CD8-positive, alpha-beta memory T cell (primary cell): Measurements from ENCODE around the gene SHB. TPM values are rescaled to one million over a fixed set of nuclear protein-coding genes. Genes with fewer than 3 reads are reported as not detected.

Experiments used
- CTCF ChIA-PET: fragments of 350-600 bp; sonication (Branson Sonifier 250); formaldehyde crosslinking; loops from one replicate; lab custom pipeline; 2021; ENCODE audit warnings: antibody characterized with exemption; lab: Charles Lee
- POLR2A ChIA-PET: fragments of 350-600 bp; sonication (Branson Sonifier 250); formaldehyde crosslinking; loops from one replicate; lab custom pipeline; 2021; ENCODE audit warnings: antibody characterized with exemption; lab: Charles Lee
- DNase-seq, 5 donors: peaks; one replicate each; pipeline versions ENCODE4 v3.0.0 to v3.0.0-alpha.2; 2020 to 2022; ENCODE audit warnings: mixed read lengths in 1 of 5
- H3K27ac ChIP-seq: one replicate; pipeline ENCODE4 v1.7.0; 2013; ENCODE audit warnings: low read depth, mild to moderate bottlenecking, low read length, moderate library complexity
- H3K27me3 ChIP-seq: 2 replicates; pipeline ENCODE4 v1.7.0; 2013; ENCODE audit warnings: low read length, mild to moderate bottlenecking; ENCODE audit not compliant: insufficient read depth, poor library complexity, severe bottlenecking
- H3K36me3 ChIP-seq: 2 replicates; pipeline ENCODE4 v1.7.0; 2013; ENCODE audit warnings: mild to moderate bottlenecking, low read length, moderate library complexity; ENCODE audit not compliant: insufficient read depth
- H3K4me1 ChIP-seq: 2 replicates; pipeline ENCODE4 v1.7.0; 2013; ENCODE audit warnings: mild to moderate bottlenecking, low read length, moderate library complexity; ENCODE audit not compliant: insufficient read depth
- H3K4me3 ChIP-seq: 2 replicates; pipeline ENCODE4 v1.7.0; 2013; ENCODE audit warnings: mild to moderate bottlenecking, low read length
- H3K9me3 ChIP-seq: 2 replicates; pipeline ENCODE4 v1.7.0; 2013; ENCODE audit warnings: mild to moderate bottlenecking, low read length
- H3K27ac Mint-ChIP-seq, 8 donors: one replicate each; pipeline ENCODE4 v1.8.0; 2020 to 2021; ENCODE audit warnings: mixed read lengths in 8 of 8, mild to moderate bottlenecking in 6 of 8, inconsistent platforms in 3 of 8, moderate library complexity in 3 of 8
- H3K27me3 Mint-ChIP-seq, 2 donors: one replicate each; pipeline ENCODE4 v1.8.0; 2020 to 2021; ENCODE audit warnings: mixed read lengths in 2 of 2, mild to moderate bottlenecking in 1 of 2, moderate library complexity in 1 of 2
- H3K36me3 Mint-ChIP-seq, 3 donors: one replicate each; pipeline ENCODE4 v1.8.0; 2020 to 2021; ENCODE audit warnings: mixed read lengths in 3 of 3, inconsistent platforms in 1 of 3, mild to moderate bottlenecking in 1 of 3
- H3K4me1 Mint-ChIP-seq, 3 donors: one replicate each; pipeline ENCODE4 v1.8.0; 2020 to 2021; ENCODE audit warnings: mixed read lengths in 3 of 3, inconsistent platforms in 1 of 3, mild to moderate bottlenecking in 1 of 3
- H3K4me3 Mint-ChIP-seq, 7 donors: one replicate each; pipeline ENCODE4 v1.8.0; 2020 to 2021; ENCODE audit warnings: mixed read lengths in 7 of 7, mild to moderate bottlenecking in 6 of 7, moderate library complexity in 4 of 7, inconsistent platforms in 2 of 7
- H3K9me3 Mint-ChIP-seq, 5 donors: one replicate each; pipeline ENCODE4 v1.8.0; 2020 to 2022; ENCODE audit warnings: mixed read lengths in 5 of 5, mild to moderate bottlenecking in 3 of 5, moderate library complexity in 2 of 5, inconsistent platforms in 1 of 5
- polyA plus RNA-seq: library from polyadenylated mRNA; unstranded; fragments of 300-500 nt; fragmentation: Illumina TruSeq; gene quantifications from one replicate; pipeline ENCODE4 v1.2.3, GENCODE V29; 2021
- total RNA-seq, 2 experiments: library from RNA; stranded (reverse); gene quantifications; one replicate each; pipeline ENCODE4 v1.2.3, GENCODE V29; 2021

The SHB gene
- total and polyA plus RNA-seq, 3 experiments from 2014 or later: 0.64 to 1.8 (median 1.8) TPM

DNA sequence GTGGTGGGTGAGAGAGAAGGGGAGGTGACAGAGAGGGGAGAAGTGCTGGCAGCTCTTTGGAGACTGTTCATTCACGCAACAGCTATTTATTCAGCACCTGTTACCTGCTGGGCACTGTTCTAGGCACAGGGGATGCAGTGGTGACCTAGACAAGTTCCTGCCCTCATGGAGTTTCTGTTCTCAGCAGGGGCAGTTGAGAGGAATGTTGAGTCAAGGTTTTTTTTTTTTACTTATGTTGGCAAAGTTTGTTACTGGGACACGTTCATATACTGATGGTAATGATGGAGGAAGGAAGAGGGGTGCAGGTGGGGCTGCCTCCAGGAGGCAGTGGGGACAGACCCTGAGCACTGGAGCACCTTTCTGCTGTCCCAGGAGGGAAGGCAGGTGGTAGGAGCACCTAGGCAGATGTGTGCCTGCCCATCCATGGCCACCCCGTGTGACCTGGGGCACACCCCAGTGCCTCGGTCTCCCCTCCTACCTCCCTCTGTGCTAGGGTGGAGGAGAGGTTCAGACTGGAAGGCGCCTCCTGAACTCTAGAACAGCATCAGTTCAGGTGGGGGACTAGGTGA, 115.7 kb downstream of the SHB start:
- Histone ChIP-seq H3K36me3 (no peaks in the 10 kb centered on the region), H3K27me3 (no peaks in the 10 kb centered on the region), H3K9me3 (no peaks in the 10 kb centered on the region), H3K4me1 (no peaks in the 10 kb centered on the region), H3K4me3 (no peak overlapping the region), H3K27ac (peak overlapping the region; percentile 38)
- POLR2A ChIA-PET: no interaction called here
- Mint-ChIP-seq H3K9me3 (no peaks in the 10 kb centered on the region), H3K27me3 (no peaks in the 10 kb centered on the region), H3K36me3 (peaks cover 0 to 5% (median 0%) of the 10 kb centered on the region in 3 donors), H3K27ac (peak overlapping the region in 2 of 8 donors; percentile 11 to 60), H3K4me1 (peaks cover 0 to 12% (median 2%) of the 10 kb centered on the region in 3 donors), H3K4me3 (no peak overlapping the region)
- CTCF ChIA-PET: no interaction called here
- DNase-seq: no peak

GRCh38 chr9:37952731-37953130, 116.3 kb downstream of the SHB start:
- no peak overlapping the region for H3K4me3 ChIP-seq
- no peaks in the 10 kb centered on the region for H3K9me3 ChIP-seq
- ChIA-PET CTCF (no interaction called here), POLR2A (no interaction called here)
- no peaks in the 10 kb centered on the region for H3K36me3 ChIP-seq
- Mint-ChIP-seq H3K36me3 (peaks cover 0 to 5% (median 0%) of the 10 kb centered on the region in 3 donors), H3K9me3 (no peaks in the 10 kb centered on the region), H3K4me3 (no peak overlapping the region), H3K27me3 (no peaks in the 10 kb centered on the region), H3K27ac (peak overlapping the region in 1 of 8 donors; percentile 37), H3K4me1 (peaks cover 0 to 12% (median 2%) of the 10 kb centered on the region in 3 donors)
- no peaks in the 10 kb centered on the region for H3K27me3 ChIP-seq
- DNase-seq: no peak
- H3K27ac ChIP-seq: peak overlapping the region; percentile 38
- no peaks in the 10 kb centered on the region for H3K4me1 ChIP-seq

GRCh38 chr9:37951671-37952449, 117.2 kb downstream of the SHB start:
- no peak for DNase-seq
- no peaks in the 10 kb centered on the region for H3K27me3 Mint-ChIP-seq
- Histone ChIP-seq H3K4me3 (no peak overlapping the region), H3K9me3 (no peaks in the 10 kb centered on the region), H3K36me3 (no peaks in the 10 kb centered on the region), H3K27me3 (no peaks in the 10 kb centered on the region), H3K4me1 (no peaks in the 10 kb centered on the region), H3K27ac (no peak overlapping the region)
- no peak overlapping the region for H3K4me3 Mint-ChIP-seq
- peaks cover 0 to 12% (median 2%) of the 10 kb centered on the region in 3 donors for H3K4me1 Mint-ChIP-seq
- ChIA-PET CTCF (no interaction called here), POLR2A (no interaction called here)
- no peaks in the 10 kb centered on the region for H3K9me3 Mint-ChIP-seq
- H3K27ac Mint-ChIP-seq: peak overlapping the region in 1 of 8 donors; percentile 39
- H3K36me3 Mint-ChIP-seq: peaks cover 0 to 5% (median 0%) of the 10 kb centered on the region in 3 donors

GRCh38 chr9:37950561-37950960, 118.5 kb downstream of the SHB start:
- H3K4me1 Mint-ChIP-seq: peaks cover 0 to 12% (median 2%) of the 10 kb centered on the region in 3 donors
- H3K9me3 Mint-ChIP-seq: no peaks in the 10 kb centered on the region
- no peak overlapping the region for H3K4me3 Mint-ChIP-seq
- Histone ChIP-seq H3K36me3 (no peaks in the 10 kb centered on the region), H3K4me3 (no peak overlapping the region), H3K27ac (no peak overlapping the region), H3K27me3 (no peaks in the 10 kb centered on the region), H3K4me1 (no peaks in the 10 kb centered on the region), H3K9me3 (no peaks in the 10 kb centered on the region)
- H3K36me3 Mint-ChIP-seq: peaks cover 0 to 5% (median 0%) of the 10 kb centered on the region in 3 donors
- no peak overlapping the region for H3K27ac Mint-ChIP-seq
- H3K27me3 Mint-ChIP-seq: no peaks in the 10 kb centered on the region
- ChIA-PET POLR2A (no interaction called here), CTCF (no interaction called here)
- DNase-seq: no peak

- Histone ChIP-seq H3K4me3 (no peak overlapping the region), H3K4me1 (no peaks in the 10 kb centered on the region), H3K9me3 (no peaks in the 10 kb centered on the region), H3K36me3 (no peaks in the 10 kb centered on the region), H3K27ac (no peak overlapping the region), H3K27me3 (no peaks in the 10 kb centered on the region)
- no peaks in the 10 kb centered on the region for H3K27me3 Mint-ChIP-seq
- H3K27ac Mint-ChIP-seq: no peak overlapping the region
- DNase-seq: no peak
- peaks cover 0 to 5% (median 0%) of the 10 kb centered on the region in 3 donors for H3K36me3 Mint-ChIP-seq
- POLR2A ChIA-PET: no interaction called here
- H3K4me1 Mint-ChIP-seq: peaks cover 0 to 12% (median 2%) of the 10 kb centered on the region in 3 donors
- no peak overlapping the region for H3K4me3 Mint-ChIP-seq
- H3K9me3 Mint-ChIP-seq: no peaks in the 10 kb centered on the region
- CTCF ChIA-PET: no interaction called here
Observed at GRCh38 chr9:37949576-37949975, 119.5 kb downstream of the SHB start.

GRCh38 chr9:37948417-37948980, 120.5 kb downstream of the SHB start:
- DNase-seq: no peak
- H3K27me3 ChIP-seq: no peaks in the 10 kb centered on the region
- Mint-ChIP-seq H3K9me3 (no peaks in the 10 kb centered on the region), H3K4me1 (peaks cover 0 to 4% (median under 1%) of the 10 kb centered on the region in 3 donors), H3K4me3 (no peak overlapping the region), H3K36me3 (peaks cover 0 to 5% (median 0%) of the 10 kb centered on the region in 3 donors), H3K27ac (no peak overlapping the region), H3K27me3 (no peaks in the 10 kb centered on the region)
- no peaks in the 10 kb centered on the region for H3K4me1 ChIP-seq
- POLR2A ChIA-PET: no interaction called here
- H3K36me3 ChIP-seq: no peaks in the 10 kb centered on the region
- H3K9me3 ChIP-seq: no peaks in the 10 kb centered on the region
- no peak overlapping the region for H3K4me3 ChIP-seq
- CTCF ChIA-PET: no interaction called here
- no peak overlapping the region for H3K27ac ChIP-seq

- Mint-ChIP-seq H3K27me3 (no peaks in the 10 kb centered on the region), H3K4me3 (no peak overlapping the region), H3K27ac (no peak overlapping the region), H3K4me1 (no peaks in the 10 kb centered on the region), H3K9me3 (no peaks in the 10 kb centered on the region), H3K36me3 (peaks cover 0 to 5% (median 0%) of the 10 kb centered on the region in 3 donors)
- Histone ChIP-seq H3K4me1 (no peaks in the 10 kb centered on the region), H3K27me3 (no peaks in the 10 kb centered on the region), H3K36me3 (no peaks in the 10 kb centered on the region), H3K27ac (no peak overlapping the region), H3K4me3 (no peak overlapping the region), H3K9me3 (no peaks in the 10 kb centered on the region)
- POLR2A ChIA-PET: no interaction called here
- CTCF ChIA-PET: no interaction called here
- DNase-seq: no peak
Observed at GRCh38 chr9:37947977-37948376, 121.0 kb downstream of the SHB start.

GRCh38 chr9:37947471-37947870, 121.6 kb downstream of the SHB start:
- CTCF ChIA-PET: no interaction called here
- H3K36me3 ChIP-seq: no peaks in the 10 kb centered on the region

More at GRCh38 chr9:37947471-37947870, 121.6 kb downstream of the SHB start:
- Histone ChIP-seq H3K4me1 (no peaks in the 10 kb centered on the region), H3K27ac (no peak overlapping the region), H3K27me3 (no peaks in the 10 kb centered on the region), H3K9me3 (no peaks in the 10 kb centered on the region), H3K4me3 (no peak overlapping the region)
- POLR2A ChIA-PET: no interaction called here
- Mint-ChIP-seq H3K27me3 (peaks cover 0 to 3% of the 10 kb centered on the region in 2 donors), H3K4me1 (no peaks in the 10 kb centered on the region), H3K9me3 (no peaks in the 10 kb centered on the region), H3K36me3 (peaks cover 0 to 5% (median 0%) of the 10 kb centered on the region in 3 donors), H3K27ac (peak overlapping the region in 1 of 8 donors; percentile 30), H3K4me3 (no peak overlapping the region)
- DNase-seq: no peak
